ENCODE results near the gene FGFR3. TPM values are rescaled to one million over a fixed set of nuclear protein-coding genes. Genes with fewer than 3 reads are reported as not detected.

Gene FGFR3
- 1.1 to 3.0 TPM (median 1.5 TPM) in 5 replicates for total RNA-seq (2022; extraction: Qiagen RNA extraction; ENCODE audit: low read depth)

GRCh38 chr4:1792832-1793495, at the start of gene FGFR3:
TSS of gene FGFR3 (plus strand) at chr4:1793293. CDS start at chr4:1793935, 642 bp downstream.

GRCh38 chr4:1856071-1856942, 63.2 kb downstream of the FGFR3 start, which contains the start of gene LETM1:
TSS of gene LETM1 (minus strand) at chr4:1856156. CDS start at chr4:1855950, 206 bp downstream.

Other genes with a start within 250 kb of the FGFR3 start
- gene FAM53A, start 109.0 kb upstream of the FGFR3 start, total RNA-seq (2022; extraction: Qiagen RNA extraction; ENCODE audit: low read depth), result 0.49 to 1.4 TPM (median 1.0 TPM) in 5 replicates
- gene SLBP, start 81.0 kb upstream of the FGFR3 start, total RNA-seq (2022; extraction: Qiagen RNA extraction; ENCODE audit: low read depth), result 67.7 to 87.8 TPM (median 74.0 TPM) in 5 replicates
- 15.8 to 26.7 TPM (median 22.5 TPM) in 5 replicates for gene TMEM129, start 72.0 kb upstream of the FGFR3 start, total RNA-seq (2022; extraction: Qiagen RNA extraction; ENCODE audit: low read depth)
- 77.7 to 93.8 TPM (median 83.2 TPM) in 5 replicates for gene TACC3, start 71.8 kb upstream of the FGFR3 start, total RNA-seq (2022; extraction: Qiagen RNA extraction; ENCODE audit: low read depth)
- 25.4 to 31.2 TPM (median 29.1 TPM) in 5 replicates for gene LETM1, start 62.9 kb downstream of the FGFR3 start, total RNA-seq (2022; extraction: Qiagen RNA extraction; ENCODE audit: low read depth)
- gene NSD2, start 78.1 kb downstream of the FGFR3 start, total RNA-seq (2022; extraction: Qiagen RNA extraction; ENCODE audit: low read depth), result 39.8 to 47.2 TPM (median 44.3 TPM) in 5 replicates
- gene NELFA, start 215.7 kb downstream of the FGFR3 start, total RNA-seq (2022; extraction: Qiagen RNA extraction; ENCODE audit: low read depth), result 17.4 to 24.2 TPM (median 23.6 TPM) in 5 replicates